HG03175 (cell line): Measurements from ENCODE around the gene TCF7L2.

Experiments
- ATAC-seq: cut with Tn5 transposase; IDR thresholded peaks from one replicate; pipeline ENCODE4 v1.9.1; 2021; ENCODE audit warnings: mild to moderate bottlenecking, moderate library complexity; ENCODE audit not compliant: unreplicated experiment

The TCF7L2 gene

DNA sequence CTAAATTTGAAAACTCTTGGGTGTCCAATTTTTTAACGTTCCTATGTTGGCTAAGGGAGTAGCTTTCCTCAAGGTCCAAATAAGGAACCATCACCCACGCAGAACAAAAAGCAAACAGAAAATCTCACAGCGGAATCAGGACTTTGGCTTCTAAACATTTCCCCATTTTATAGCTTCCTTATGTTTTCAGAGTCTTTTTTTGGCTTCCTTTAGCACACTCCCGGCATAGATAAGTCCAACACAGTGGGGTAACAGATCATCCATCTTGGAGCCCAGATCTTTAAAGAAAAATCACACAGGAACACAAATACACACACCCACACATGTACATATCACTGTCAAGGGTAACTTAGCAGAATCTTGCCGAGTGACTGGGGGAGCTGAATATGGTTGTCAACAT, 4.2 kb upstream of the TCF7L2 start:
- no peak for ATAC-seq

DNA sequence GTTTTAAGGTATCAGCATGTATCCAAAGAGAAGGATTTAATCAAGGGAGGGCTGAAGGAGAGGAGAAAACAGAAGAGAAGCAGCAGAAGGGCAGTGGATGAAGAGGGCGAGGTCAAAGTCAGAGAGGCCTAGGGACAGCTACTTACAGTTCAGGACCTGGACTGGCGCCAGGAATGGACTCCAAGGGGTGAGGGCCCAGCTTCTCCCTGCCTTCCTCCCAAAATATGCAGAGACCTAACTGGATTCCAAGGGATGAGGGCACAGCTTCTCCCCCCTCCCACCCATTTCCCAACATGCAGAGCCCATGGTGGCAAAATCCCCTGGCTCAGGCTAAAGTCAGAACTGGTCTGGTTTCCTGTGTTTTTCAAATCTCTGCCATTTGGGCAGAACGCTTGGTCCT, 3.4 kb upstream of the TCF7L2 start:
- no peak for ATAC-seq

- no peak for ATAC-seq
Observed at GRCh38 chr10:112948196-112948595, 1.9 kb upstream of the TCF7L2 start.

GRCh38 chr10:112949143-112949823, 764 bp upstream of the TCF7L2 start:
- no peak for ATAC-seq

DNA sequence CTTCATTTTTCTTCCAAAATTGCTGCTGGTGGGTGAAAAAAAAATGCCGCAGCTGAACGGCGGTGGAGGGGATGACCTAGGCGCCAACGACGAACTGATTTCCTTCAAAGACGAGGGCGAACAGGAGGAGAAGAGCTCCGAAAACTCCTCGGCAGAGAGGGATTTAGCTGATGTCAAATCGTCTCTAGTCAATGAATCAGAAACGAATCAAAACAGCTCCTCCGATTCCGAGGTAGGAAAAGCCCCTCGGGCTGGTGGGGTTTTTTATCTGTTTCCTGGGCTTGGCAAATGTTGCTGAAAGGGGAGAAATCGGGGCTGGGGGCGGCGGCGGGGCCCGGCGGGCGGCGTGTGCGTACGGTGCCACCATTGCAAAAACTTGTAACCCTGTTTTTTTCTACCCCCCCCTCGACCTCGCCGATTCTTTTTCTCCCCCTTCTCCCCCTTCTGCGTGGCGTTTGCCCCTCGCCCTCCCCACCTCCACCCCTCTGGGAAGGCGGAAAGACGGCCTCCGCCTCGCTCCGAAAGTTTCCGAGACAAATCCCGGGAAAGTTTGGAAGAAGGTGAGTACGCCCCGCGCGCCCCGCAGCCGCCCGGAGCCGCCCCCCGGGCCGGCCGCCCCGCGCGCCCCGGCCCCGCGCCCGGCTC, 789 bp downstream of the TCF7L2 start:
- ATAC-seq: no peak

- no peak for ATAC-seq
Observed at GRCh38 chr10:112951359-112952281, 1.6 kb downstream of the TCF7L2 start.

GRCh38 chr10:112952282-112953173, 2.5 kb downstream of the TCF7L2 start:
- no peak for ATAC-seq

DNA sequence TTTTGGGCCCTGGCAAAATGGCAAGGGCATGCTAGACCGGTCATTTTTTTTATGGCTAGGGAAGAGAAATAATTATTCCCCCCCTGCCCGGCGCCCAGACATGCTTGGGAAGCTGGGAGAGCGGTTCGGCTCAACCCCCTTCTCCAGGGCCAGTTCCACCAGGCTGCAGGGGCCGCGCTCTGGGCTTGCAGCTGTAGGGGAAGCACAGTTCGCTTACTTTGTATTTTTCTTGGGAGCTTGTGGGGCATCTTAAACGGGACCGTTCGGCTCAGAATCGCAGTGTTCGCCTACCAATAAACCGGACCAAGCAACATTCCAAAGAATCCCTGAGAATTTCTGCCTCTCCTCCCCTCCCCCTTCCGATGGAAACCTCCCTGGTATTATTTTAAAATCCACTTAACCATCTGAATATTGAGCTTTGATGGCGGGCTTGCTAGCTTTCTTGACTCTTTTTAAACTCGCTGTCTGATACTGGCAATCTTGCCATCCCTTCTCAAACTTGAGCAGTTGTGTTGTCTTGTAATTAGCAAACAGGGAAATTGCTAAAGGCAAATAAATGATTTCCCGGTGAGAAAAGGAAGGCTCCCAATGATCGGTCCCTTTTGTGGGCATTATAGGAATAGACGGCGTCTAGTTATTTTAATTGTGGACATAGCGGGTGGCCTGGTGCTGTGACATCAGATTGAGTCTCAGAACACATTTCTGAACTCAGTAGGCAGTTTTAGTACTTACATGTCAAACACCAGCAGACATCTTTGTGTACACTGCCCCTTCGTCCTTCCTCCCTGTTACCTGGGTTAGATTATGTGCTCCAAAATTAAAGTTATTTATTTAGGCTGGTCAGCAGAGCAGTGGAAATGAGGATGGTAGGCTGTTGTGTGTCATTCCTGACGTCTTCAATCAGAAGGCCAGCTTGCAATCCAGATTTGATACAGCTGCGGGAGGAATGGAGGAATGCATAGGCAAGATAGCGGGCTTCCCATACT, 3.4 kb downstream of the TCF7L2 start:
- no peak for ATAC-seq

GRCh38 chr10:112954974-112955581, 5.0 kb downstream of the TCF7L2 start:
- ATAC-seq: no peak

DNA sequence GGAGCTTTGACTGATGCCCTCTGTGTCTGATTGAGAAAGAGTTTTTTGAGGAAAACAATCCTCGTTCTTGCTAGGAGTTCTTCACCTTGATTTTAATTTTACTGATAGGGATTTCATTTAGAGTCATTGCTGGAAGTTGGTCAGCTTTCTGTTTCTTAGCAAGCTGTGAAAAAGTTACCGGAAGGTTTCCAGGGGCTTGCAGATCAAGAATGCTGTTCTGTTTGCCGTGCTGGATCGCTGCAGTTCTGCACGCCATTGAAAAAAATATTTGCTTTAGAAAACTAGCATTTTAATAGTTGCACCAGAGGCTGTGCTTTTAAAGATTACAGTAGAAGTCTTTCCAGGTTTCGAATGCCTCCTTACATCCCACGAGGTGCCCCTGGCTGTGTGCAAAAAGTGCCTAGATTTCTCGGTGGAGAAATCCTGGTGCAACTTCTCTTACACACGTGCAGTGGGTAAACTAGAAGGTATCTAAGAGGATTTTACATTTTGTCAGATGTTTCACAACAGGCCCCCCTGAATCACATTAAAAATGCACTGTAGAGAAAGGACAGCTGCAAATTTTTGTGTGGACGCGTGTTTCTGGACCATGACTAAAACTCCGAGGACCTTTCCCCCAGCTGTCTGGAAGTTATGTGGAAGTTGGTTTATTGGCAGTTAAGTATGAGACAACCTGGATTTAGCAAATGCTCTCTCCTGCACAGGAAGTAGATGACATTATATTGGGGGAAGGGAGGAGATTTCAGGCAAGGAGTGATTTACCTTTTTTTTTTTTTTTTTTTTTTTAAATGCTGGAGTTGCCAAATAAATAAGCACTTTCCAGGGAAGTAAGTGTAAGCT, 5.8 kb downstream of the TCF7L2 start:
- ATAC-seq: no peak

DNA sequence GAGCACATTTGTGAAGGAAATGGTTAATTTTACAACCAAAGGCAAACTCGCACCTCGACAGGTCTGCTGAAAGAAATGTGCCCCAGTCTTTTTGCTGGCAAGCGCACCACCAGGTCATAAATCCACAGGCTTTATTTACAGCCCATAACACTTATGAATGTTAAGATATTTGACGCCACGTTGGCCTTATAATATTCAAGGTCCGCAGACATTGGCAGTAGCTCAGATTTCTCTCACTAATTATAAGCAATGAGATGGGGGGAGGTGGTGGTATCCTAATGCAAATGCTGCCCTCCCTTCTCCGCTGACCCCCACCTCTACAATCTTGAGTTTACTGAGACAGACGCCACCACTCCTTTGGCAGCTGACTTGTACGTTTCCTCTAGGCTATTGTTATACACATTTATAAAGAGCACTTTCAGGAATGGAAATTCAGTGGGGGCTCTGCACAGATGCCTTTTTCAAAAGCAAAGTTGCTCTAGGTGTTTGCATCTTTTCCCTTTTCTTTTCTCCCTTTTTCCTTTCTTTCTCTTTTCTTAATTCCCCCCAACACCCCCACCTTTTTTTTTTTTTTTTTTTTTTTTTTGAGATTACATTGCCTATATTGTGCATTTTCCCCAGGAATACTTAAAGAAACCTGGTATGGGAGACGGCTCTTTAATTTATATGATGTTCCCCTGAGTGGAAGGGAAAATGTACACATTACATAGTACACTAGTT, 6.7 kb downstream of the TCF7L2 start:
- ATAC-seq: no peak

DNA sequence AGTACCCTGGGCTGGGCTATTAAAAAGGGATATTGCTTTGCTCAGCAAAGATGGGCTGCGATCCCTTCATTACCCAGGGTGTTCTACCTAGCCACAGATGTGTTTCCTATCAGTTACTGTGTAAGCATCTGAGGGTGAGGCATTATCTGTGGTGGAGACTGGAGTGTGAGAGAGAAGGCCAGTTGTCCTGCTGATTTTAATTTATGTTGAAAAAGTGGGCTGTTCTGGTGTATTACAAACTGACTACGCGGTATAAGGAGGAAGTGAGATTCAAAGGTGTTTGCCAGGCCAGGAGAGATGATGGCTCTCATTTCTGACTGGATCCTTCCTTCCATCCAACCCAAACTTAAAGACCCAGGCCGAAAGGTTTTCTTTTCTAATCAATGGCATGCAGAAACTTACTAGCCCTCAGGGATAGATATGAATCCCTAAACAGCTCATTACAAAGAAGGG, 7.6 kb downstream of the TCF7L2 start:
- no peak for ATAC-seq

GRCh38 chr10:112958275-112958995, 8.4 kb downstream of the TCF7L2 start:
- ATAC-seq: no peak

- ATAC-seq: no peak
Observed at GRCh38 chr10:112959207-112959838, 9.3 kb downstream of the TCF7L2 start.

GRCh38 chr10:112960151-112960681, 10.2 kb downstream of the TCF7L2 start:
- no peak for ATAC-seq

DNA sequence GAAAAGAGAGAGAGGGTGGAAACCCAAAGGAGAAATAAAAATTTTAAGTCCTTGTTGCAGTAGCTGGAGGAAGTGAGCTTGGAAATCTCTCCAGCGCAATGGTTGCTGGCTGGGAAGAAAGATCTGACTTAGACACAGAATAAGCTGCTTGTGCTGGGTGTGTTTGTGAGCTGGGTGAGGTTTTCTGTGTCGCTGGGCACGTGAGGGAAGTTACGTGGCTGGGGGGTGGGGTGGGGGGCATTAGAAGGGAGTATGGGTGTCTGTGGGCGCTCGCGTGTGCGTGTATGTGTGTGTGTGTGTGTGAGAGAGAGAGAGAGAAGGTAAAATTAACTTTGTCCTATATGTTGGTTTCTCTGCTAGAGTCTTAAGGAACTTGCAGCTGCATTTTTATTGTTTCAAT, 11.6 kb downstream of the TCF7L2 start:
- ATAC-seq: no peak
